Measurements from ENCODE around the gene SNX6.

- TF ChIP-seq POLR2AphosphoS5 (IDR thresholded peaks at IDR 0.05; ENCODE audit: low read depth, low read length) (no peak), SIN3A (IDR thresholded peaks at IDR 0.05; ENCODE audit: borderline replicate concordance, insufficient read depth, low read length) (no peak)
These were observed 36.0 kb upstream of the SNX6 start for GRCh38 chr14:34665785-34666435.

Data from PFSK-1 (cell line).